SKM-1 (cell line): ENCODE results near the gene MTUS2.

Experiments
- DNase-seq: peaks from one replicate; lab custom pipeline; 2025; ENCODE audit not compliant: unreplicated experiment; lab: John Stamatoyannopoulos, UW

The MTUS2 gene

DNA sequence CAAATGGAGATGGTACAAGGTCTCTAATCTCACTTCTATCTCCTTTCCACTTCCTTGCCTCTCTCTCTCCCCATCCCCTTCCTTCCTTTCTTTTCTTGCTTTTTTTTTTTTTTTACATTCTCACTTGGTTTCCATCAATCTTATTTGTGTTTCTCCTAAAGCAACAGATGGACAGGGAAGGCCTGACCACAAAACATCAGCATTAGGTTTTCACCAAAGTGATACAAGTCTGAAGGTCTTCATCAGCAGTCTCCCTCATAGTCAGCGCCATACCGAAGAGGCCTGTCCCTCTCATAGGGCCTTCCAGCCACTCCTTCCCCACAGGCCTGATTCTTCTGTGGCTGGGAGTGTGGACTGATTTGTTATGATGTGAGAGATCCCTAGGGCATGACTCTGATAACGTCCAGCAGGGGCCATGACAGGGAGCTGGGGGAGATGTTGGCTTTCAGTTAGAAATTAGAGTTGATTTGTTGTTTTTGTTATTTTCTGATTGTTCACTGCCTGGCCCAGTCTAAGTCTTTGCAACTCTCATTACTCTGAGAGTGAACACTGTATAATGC, 616.7 kb downstream of the MTUS2 start:
- no peak for DNase-seq

DNA sequence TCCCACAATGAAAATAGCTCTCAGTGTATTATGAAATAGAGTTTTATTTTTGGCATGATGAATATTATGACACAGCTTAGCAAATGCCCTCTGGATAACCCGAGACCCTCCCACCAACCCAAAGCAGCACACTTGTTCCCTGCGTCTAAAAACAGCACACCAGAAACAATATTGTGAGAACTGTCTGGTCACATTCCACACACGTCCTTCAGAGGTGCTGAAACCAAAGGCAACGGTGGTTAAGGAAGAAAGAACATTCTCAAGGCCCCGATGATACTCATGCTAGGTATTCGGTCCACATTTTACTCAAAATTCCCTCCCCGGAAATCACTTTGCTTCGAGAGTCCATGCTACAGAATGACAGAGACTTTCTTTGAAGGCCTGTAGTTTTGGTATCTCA, 618.6 kb downstream of the MTUS2 start:
- DNase-seq = no peak

DNA sequence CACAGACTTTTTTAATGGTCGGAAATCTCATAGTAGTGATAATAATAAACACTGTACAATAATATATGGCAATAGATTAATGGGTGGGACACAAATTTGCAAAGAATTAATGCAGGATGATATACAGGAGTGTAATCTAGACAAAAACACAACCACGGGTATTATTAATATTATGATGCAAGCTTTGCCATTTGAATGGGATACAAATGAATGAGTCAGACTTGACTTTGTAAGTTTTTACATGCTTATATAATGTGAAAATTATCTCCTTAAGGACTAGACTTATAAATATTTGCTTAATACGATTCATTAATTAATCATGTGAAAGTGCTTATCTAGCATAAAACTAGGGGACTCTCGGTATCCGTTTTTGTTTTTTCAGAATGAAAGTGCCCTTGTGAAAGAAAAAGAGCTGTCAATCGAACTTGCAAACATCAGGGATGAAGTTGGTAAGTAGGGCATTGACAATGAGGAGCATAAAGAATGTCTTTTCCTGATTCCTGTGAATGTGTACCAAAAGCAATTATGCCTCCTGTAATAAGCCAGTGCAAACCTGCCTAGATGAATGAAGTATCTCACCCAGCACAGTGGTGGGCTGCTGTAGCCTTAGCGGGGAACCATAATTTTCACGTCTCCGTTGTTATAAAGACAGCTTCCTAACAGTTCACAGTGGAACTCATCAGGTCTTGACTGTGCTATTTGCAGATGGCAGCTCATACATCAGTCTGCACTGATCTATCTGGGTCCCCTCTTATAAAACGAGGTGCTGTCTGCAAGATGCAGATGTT, 619.7 kb downstream of the MTUS2 start:
- no peak for DNase-seq

DNA sequence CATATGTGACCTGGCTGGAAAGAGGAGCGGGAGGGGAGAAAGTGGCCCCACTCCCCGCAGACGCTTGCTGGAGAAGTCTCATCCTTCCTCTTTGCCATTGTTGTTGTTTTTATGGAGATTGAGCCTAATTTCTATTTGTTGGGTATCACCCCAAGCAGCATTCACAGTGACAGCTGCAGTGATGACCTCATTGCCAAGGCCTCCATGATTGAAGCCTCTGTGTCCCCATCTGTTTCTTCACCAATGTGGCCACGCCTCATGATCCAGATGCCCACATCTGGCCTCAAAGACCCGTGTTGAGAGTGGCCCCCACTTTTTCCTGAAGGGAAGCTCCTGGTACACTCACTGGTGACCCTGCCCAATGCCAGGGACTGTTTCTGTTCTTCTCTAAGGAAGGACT, 621.2 kb downstream of the MTUS2 start:
- DNase-seq = no peak

DNA sequence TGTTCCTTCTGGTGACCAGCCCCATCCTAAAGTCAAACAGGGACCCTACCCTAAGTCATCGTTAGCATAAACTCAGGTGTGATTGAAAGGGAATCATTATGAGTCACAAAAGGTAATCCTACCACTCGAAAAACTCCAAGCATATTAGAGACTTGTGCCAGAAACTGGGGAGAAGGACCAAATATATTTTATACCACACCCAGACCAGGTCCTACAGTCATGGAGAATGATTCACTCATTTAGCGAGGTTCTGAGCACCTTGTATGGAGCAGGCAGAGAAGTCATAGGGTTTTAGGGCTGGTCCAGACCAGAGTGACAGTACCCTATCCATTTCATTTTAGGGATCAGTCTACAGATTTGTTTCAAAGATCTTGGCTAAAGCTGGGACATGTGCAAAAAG, 625.9 kb downstream of the MTUS2 start:
- DNase-seq = no peak

DNA sequence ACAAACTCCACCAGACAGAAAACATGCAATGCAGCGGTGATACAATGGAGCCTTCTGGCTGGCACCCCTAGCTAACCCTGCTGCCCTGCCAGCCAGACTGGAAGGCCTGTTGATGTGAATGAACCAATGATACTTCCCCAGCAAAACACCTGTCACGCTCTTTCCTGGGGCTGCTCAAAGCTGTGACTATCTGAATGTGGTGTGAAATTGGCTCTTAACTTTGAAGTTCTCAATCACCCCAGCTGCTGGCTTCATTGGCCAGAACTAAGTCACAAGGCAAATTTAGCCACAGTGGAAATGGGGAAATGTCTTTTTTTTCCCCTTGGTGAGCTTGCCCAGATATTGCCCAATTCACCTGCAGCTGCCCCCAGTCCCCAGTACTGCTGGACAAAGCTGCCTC, 628.0 kb downstream of the MTUS2 start:
- DNase-seq = peak; percentile 43

DNA sequence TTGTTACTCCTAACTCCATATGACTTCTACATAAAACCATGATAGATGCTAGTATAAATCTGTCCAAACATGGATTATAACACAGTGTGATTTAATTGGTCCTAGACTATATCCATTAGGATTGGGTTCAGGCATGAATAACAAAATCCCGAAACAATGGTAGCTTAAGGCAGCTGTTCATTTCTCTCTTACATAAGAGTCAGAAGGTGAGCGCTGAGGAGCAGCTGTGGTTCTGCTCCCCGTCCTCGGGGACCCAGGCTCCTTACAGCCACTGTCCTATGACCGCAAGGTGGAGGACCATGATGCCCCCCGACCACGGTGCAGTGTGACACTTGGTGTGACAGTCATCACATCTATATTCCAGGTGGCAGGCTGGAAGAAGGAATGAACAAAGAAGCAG, 629.6 kb downstream of the MTUS2 start:
- no peak for DNase-seq

DNA sequence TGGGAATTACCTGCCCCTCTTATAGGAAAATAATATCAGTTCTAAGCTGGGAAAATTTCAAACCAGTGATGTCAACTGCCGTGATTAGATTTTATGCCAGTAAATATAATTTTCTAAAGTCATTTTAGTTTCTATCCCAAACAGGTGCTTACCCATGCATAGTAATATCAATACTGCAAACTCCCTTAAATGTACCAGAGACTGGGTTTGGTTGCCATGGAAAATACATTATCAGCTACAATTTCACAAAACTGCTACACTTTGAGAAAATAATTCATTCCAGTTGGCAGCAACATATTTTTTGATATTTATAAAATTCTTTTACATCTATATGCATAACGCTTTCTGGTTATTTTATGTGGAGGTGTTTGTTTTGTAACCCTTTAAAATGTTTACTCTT, 631.8 kb downstream of the MTUS2 start:
- no peak for DNase-seq

DNA sequence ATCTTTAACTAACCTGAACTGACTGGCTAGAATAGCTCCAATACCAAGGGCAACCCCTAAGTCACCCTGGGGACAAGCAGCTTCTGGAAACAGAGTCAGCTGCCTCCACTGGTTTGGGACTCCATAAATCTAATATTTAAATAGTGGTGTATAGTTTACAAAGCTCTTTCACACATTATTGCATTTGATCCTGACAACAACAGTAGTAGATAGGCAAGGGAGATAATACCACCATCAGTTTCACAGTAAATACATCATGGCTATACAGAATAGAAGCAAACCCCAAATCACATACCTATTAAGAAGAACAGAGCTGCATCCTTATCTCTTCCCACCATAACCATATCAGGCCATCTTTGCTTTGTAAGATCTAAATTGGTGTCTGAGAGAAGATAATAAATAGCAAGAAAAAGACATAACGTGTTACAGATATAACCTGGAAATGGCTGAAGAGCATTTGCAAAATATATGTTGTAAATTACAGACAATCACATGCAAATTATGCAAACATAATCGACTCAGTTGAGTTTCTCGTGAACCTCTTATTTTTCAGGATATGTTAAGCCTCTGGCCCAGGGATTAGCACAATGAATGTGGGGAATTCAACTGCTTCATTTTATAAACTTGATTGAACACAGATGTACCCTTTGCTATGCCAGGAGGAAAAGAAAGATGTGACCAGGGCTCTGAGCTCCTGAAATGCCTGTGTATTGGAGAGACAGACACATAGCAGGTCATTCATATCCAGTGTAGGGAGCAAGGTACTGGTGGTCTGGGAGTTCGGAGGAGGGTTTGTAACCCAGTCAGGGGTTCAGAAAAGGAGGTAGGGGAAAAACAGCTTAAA, 632.9 kb downstream of the MTUS2 start:
- no peak for DNase-seq

DNA sequence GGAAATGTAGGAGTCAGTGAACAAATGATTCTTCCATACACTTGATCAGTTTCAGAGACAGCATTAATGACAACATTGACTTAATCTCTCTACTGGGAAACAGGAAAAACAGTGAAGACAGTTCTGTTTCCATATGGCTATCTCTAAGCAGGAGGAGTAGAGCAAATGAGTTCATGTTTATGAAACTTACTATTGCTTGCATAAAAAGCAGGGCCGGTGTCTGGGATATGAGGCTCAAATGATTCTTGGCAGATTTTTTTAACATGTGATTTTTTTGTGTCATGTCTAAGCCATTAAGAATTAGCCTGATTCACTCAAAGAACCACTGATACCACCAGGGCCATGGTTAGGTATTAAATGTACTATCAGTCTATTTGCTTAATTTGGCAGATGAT, 633.5 kb downstream of the MTUS2 start:
- no peak for DNase-seq

DNA sequence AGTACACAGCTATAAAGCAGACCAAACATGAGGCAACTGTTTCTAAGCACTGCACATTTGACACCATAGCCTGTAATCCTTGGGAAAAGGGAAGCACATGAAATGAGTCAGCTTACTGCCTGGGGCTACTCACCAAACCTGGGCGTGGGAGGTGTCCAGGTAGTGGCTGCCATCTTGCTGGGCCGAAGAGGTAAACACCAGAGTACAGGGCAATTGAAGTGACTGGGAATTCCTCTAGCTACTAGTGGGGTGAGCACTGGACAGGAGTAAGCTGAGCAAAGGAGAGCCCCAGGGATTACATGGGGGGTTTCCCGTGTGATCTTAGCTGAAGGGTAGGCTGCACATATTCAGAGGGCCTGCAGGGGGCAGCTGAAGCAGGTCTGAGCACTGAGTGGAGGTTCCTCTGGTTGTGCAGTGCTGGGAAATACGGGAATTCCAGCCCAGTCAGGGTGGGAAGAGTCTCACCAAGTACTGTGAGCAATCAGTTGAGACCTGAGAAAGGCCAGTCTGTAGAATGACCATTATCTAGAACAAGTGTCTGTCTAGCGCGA, 634.9 kb downstream of the MTUS2 start:
- peak; percentile 8 for DNase-seq

DNA sequence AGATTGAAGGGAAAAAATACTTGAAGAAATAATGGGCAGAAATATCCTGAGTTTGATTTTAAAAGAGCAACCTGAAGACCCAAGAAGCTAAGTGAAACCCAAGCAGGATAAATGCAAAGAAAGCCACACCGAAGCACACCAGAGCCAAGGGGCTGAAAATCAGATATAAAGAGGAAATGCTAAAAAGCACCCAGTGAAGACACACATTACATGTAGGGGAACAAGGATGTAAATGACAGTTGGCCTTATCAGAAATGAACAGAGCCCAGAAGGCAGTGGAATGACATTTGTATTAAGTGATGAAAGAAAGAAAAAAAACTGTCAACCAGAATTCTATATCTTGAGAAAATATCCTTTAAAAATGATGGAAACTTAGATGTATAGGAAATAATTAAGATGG, 636.3 kb downstream of the MTUS2 start:
- DNase-seq = no peak

DNA sequence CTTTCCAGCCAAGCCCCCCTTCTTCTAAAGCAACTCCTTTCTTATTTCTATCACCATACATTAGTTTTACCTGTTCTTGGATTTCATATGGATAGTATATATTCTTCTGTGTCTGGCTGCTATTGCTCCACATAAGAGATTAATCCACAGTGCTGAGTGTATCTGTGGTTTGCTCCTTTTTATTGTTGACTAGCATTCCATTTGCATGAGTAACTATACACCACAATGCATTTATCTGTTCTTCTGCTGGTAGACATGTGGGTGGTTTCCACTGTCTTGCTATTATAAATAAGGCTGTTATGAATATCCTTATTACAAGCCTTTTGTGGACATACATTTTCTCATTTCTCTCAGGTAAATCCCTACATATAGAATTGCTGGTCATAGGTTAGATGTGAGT, 637.2 kb downstream of the MTUS2 start:
- DNase-seq = no peak

DNA sequence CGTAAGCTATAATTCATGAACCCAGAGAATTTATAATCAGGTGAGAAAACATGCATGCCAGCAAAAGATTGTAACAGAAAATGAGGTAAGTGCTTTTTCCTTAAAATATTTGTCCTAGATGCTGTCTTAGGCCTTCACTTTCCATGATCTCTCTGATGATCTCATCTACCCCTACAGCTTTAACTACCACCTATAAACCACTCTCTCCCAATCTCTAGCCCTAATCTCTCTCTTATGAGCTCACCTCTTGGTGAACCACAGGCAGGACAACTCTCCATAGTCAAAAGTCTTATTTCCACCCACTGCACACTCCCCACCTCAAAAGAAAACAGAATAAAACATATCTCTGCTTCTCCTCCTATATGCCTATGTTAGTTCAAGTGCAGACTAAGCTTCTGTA, 638.3 kb downstream of the MTUS2 start:
- DNase-seq = no peak

DNA sequence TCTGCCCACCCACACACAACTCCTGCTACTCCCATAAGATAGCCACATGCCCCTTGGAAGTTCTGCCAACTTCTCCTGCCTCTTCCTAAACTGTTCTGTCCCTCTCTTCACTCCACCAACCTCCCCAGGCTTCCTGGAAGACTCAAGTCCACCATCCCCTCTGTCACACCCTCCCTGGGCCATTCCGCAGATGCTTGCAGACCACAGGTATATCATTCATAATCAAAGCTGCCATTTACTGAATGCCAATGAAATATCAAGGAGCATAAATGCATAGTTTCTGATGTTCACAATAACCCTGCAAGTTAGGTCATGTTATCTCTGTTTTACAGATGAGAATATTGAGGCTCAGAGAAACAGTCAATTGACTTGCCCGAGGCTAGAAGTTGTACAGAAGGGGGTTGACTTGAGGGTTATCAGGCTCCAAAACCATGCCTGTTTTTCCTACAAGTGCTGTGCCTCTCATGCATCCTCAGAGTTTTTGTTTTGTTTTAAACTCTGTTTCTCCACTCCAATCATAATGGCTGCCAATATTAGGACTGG, 639.7 kb downstream of the MTUS2 start:
- no peak for DNase-seq

DNA sequence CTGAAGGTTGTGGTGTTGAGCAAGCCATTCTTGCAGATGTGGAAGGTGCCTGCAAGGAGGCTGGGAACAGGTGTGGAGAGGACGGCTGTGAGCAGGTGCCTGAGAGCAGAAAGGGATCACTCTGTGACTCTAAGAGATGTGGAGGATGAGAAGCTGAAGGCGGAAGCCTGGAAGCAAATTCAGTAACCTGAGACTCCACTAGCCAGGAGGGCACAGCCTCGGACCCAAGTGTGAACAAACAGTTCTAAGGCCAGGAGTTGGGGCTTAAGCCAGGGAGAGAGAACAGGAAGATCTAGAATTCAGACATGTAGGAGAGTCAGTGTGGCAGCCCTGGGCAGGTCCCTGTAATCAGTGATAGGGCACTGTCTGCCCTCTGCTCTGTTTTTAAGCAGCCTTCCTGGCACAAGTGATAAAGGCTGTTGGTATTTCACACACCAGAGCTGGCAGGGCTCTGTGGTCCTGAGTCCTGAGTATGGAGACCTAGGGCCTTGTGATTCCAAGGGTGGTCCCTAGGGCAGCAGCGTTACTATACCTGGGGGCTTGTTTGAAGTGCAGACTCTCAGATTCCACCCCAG, 644.1 kb downstream of the MTUS2 start:
- no peak for DNase-seq

DNA sequence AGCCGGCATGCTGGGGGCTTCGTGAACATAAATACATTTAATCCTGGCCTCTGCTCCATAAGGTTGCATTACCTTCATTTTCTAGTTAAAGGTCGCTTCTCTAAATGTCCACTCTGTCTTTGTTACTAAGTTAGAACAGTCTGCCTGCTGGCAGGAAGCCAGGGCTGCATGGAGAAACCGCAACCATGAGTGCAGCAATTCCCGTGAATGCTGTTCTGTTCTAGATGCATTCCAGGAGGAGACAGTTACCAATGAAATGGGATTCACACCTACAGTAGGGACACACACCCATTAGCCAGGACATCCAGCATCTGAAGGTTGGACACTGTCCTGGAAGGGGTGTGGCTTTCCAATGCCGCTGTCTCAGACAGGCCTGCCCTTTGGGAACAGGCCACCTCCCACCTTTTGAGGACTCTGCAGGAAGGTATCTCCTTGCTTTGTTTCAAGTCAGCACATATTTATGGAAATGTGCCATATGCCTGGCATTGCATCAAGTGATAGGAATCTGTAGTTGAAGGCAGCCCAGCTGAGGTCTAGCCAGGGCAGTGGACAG, 645.7 kb downstream of the MTUS2 start:
- no peak for DNase-seq

DNA sequence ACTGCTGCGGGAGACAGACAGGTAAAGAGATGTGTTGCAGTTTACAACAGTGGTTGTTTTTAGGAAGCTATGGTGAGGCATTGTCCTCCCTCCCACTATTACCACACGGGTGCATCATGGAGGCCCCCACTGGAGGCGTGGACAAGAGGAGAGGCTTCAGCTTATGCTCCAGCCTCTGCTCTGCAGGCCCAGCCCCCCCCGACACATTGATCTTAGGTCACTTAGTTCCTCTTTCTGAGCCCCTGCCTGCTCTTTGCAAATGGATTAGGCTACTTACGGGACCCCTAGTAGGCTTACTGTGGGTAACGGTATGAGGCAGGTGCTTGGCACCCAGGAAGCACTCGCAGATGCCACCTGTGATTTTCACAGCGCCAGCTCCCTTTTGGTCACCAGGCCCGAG, 651.4 kb downstream of the MTUS2 start:
- DNase-seq = peak; percentile 20

DNA sequence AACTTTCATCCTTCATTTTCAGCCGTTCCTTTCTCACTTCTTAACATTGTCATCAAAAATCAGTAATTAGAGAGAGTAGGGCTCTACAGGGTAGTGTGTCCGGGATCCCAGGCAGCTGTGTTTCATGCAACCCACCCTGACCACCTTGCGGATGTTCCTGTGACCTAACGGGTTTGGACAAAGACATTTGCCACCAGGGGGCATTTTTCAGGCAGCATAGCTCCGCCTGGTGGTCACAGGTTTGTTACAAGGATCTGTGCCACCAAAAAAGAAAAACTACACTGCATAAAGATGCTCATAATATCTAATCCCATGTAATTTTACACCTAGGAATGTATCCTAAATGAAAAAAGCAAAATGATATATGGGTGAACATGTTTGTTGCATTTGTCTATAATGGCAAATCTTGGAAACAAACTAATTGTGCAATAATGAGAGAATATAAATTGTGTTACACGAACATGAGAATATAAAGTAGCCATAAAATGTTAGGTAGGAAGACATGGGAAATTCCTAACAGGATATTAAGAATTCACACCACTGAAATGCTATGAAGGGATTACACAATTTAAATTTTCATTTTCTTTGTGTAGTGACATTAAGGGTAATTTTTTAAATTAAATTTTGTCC, 652.3 kb downstream of the MTUS2 start:
- peak; percentile 9 for DNase-seq

DNA sequence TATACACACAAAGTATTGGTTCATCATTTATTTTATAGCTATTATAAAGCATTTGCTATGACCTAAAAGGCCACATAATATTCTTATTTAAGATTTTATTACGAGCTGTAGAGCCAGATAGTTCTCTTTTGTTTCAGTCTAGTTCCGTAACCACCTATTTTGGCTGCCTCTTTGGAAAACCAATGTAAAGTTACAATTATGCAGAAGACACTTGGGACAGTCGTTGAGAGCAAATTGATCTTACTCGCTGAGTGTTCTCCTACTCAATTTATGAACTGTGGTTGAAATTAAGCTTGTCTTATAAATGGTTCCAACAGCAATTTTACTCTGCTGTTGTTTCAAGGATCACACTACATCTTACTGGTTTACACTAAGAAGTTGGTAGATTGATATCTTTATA, 653.0 kb downstream of the MTUS2 start:
- DNase-seq = no peak
